NCI-H2081 (cell line): Measurements from ENCODE around the gene DYRK1A.

ENCODE experiments used
- DNase-seq, 2 experiments: peaks; one replicate each; lab custom pipeline; 2025; lab: John Stamatoyannopoulos, UW

The DYRK1A gene

GRCh38 chr21:37419228-37419906, 52.8 kb downstream of the DYRK1A start:
- no peak for DNase-seq

DNA sequence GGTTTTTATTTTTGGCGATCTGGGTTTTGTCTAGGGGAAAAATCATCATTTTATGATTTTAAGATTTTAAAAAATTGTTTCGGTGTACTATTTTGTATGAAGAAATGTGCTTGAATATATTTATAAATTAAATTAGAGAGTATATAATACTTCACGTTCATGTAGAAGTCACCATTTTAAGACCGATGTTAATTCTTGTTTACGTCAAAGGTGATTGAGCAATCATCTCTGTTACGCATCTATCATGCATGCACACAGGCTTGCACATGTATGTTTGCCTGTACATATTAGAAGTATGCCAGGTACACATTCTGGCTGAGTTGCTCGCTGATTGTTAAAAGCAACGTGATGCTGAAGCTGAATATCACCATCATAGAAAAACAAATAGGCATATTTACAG, 54.7 kb downstream of the DYRK1A start:
- DNase-seq = no peak

GRCh38 chr21:37422382-37422781, 55.8 kb downstream of the DYRK1A start:
- no peak for DNase-seq

- no peak for DNase-seq
Measured at GRCh38 chr21:37423103-37423502, 56.5 kb downstream of the DYRK1A start.

DNA sequence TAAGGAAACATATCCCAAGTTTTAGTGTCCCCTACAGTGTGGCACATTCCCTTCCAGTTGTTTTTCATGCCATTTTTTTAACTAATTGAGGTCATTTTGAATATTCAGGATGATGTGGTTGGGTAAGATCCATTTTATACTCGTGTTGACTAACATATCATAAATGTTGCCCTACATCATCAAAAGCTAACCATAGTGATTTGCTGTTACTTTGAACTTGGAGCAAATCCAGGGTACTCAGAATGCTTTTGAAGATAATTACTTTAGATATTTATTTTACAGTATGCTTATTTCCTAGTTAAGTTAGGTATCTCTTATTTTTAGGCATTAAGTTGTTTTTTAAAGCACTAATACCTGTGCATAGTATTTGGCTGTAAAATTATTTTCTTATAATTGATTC, 57.8 kb downstream of the DYRK1A start:
- DNase-seq = peak in 1 of 2 experiments; percentile 4

DNA sequence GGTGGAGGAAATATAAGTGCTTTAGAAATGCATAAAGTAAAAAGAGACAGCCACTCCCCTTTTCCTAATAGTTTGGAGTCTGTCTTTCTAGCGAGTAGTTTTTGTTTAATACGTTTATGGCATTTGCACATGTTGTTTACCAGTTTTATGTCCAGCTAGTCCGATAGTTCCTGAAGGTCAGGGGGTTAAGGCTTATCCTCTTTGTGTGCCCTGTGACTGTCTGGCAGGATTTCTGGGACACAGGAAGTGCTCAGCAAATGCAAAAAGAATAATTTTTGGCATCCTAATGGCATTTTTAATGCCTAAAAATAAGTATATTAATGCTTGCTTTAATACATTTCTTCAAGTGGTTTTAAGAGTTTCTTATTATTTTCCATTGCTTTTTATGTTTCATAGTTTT, 58.4 kb downstream of the DYRK1A start:
- DNase-seq = no peak

- no peak for DNase-seq
Measured at GRCh38 chr21:37425684-37426083, 59.1 kb downstream of the DYRK1A start.

GRCh38 chr21:37427221-37427620, 60.6 kb downstream of the DYRK1A start:
- DNase-seq = no peak

DNA sequence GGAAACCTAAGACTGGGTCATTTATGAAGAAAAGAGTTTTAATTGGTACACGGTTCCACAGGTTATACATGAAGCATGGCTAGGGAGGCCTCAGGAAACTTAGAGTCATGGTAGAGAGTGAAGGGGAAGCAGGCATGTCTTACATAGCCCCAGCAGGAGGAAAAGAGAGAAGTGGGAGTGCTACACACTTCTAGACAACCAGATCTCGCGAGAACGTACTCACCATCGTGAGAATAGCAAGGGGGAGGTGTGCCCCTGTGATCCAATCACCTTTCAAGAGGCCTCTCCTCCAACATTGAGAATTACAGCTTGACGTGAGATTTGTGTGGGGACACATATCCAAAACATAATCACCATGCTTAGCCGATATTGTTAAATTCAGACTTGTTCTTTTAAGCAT, 62.8 kb downstream of the DYRK1A start:
- no peak for DNase-seq

DNA sequence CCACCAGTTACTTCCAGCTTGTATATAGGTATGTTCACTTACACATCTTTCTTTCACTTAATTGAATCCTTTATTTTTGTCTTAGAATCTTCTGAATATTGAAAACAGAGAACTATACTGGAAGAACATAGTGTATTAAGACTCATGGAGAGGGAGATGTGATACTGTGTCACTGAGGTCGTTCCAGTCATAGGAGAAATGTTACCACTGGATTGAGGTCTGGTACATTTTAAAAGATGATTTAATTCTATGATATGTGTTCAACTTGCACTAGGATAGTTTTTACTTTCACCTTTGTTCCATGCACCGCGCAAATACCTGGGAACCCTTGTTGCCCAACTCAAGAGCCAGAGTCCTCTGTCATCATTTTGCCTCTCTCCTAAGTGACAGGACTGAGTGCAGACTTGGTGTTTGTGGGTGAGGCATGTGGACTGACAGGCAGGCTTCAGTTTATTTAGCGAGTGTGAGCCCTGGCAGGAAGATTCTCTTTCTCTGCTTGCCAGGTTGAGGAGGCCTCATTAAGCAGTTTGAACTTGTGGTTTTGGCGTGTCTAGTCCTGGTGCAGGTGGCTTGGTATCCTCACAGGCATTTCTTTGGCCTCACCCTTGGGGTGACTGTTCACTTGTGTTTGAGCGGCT, 63.7 kb downstream of the DYRK1A start:
- DNase-seq = no peak

DNA sequence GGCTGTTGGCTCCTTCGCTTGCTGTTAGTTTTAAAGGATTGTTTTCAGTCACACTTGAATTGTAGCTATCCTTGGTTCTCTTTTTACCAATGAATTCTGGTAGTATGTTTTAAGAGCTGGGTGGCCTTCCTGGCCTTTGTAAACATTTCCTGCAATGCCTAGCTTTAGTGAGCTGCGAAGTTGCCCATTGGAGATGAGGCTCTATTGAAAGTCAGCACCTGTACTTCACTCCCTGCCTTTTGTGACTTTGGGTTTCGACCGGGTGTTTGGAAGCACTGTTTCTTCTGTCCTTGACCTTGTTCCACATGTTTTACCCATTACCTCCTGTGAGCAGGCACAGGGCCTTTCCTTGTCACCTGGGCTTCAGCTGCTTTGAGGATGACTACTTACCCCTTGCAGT, 64.7 kb downstream of the DYRK1A start:
- no peak for DNase-seq

- DNase-seq = no peak
Measured at GRCh38 chr21:37432710-37433455, 66.3 kb downstream of the DYRK1A start.

- no peak for DNase-seq
Measured at GRCh38 chr21:37433456-37433840, 66.9 kb downstream of the DYRK1A start.

DNA sequence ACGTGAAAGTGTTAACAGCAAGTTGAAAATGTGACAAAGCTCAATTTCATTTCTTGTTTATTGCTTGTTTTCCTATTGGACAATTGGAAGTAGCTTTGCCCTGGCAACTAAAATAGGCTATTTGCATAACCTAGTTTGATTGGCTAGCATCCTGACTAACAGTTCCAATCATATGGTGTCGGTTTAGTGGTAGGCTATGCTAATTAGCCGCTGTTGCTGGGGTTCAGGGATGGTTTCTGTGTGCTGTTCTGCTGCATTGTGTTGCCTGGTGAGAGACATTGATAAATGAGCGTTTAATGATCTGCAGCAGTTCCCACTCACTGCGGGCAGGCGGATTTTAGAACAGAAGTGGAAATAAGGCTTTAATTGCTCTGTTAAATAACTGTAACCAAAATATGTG, 68.5 kb downstream of the DYRK1A start:
- peak; percentile 48 to 85 for DNase-seq

DNA sequence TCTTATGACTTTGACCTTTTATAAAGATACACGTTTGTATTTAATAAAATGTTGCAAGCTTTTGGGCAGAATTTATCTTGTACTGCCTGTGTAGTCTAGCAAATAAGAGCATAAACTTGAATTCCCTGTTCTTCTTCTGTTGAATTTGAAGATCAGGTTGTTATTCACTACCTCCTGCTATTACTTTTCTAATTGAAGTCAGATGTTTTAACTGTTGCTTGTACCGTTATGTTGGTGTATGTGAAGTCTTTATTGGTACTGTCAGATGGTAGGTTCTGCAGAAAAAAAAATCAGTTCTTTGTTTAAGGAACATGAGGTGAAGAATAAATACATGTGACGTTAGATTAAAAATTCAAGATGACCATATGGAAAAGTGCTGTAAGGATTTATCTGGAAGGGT, 69.1 kb downstream of the DYRK1A start:
- DNase-seq = no peak

- no peak for DNase-seq
Measured at GRCh38 chr21:37436174-37436573, 69.6 kb downstream of the DYRK1A start.

DNA sequence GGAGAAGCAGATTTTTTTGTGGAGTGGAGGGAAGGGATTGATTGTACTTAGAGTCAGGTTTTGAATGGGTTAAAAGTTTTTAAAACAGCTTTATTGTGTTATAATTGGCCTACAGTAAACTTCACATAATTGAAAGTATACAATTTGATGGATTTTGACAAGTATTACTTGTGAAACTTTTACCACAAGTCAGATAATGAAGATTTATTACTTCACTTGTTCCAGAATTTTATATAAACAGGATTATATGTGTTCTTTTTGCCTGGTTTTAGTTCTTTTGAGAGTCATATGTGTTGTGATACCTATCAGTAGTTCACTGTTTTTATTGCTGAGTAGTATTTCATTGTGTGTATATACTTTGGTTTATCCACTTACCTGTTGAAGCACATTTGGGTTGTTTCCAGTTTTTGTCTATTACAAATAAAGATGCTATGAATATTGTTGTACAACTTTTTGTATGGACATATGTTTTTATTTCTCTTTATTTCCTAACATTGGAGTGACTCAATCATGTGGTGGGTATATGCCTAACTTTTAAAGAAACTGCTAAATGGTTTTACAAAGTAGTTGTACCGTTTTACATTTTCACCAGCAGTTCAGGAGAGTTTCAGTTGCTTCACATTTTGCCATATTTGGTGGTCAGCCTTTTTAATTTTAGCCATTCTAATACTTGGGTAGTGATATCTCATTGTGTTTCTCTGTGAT, 71.0 kb downstream of the DYRK1A start:
- no peak for DNase-seq

GRCh38 chr21:37443683-37444082, 77.1 kb downstream of the DYRK1A start:
- no peak for DNase-seq

GRCh38 chr21:37445228-37445627, 78.7 kb downstream of the DYRK1A start:
- no peak for DNase-seq

- no peak for DNase-seq
Measured at GRCh38 chr21:37446552-37446951, 80.0 kb downstream of the DYRK1A start.

GRCh38 chr21:37447288-37447936, 80.8 kb downstream of the DYRK1A start:
- DNase-seq = no peak

GRCh38 chr21:37449302-37449937, 82.8 kb downstream of the DYRK1A start:
- DNase-seq = no peak
